ENCODE measurements around the gene RHBDF1. TPM values are rescaled to one million over a fixed set of nuclear protein-coding genes. Genes with fewer than 3 reads are reported as not detected.
"Not testable (repeated sequence)": the region's sequence is repeated elsewhere in the genome, so short reads cannot be mapped to it uniquely, and the experiment has no call there.

Gene RHBDF1
- total RNA-seq, 1 donor from 2014 or later = 5.8 TPM

DNA sequence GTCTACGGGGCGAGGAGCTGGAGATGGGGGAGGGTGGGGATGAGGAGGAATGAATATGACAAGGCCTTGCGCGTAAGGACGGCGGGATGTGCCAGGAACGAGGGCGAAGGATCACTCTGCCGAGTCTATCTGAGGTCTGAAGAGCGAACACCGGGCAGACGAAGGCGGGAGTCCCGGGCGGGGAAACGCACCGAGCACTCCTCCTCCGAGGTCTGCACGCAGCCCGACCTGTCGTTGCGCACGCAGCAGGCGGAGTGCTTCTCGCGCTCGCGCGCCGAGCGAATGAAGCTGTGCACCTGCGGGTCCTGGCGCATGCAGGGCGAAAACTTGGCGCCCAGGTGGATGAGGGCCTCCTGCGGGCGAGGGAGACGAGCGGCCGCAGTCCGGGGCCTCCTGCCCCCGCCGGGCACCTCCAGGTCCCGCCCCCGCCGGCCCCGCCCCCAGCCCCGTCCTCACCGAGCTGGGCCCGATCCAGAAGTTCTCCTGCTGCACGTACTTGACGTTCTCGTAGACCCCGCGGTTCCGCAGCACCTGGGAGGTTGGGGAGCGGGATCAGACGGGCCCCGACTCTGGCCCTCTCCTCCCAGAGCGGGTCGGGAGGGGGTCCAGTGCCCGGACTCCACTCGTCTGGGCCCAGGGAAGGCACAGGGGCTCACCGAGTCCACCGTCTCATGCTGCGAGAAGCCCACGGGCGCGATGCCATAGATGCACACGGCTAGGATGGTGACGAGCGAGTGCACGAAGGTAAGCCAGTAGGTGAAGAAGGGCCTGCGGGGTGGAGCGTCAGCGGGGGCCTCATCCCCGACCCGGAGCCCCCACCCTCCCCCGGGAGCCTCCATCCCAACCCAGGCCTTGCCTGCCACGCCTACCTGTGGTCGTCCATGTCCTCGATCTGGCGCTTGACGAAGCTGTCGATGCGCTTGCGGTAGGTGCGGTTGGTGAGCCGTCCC lies 11.2 kb downstream of the RHBDF1 start:
- DNase-seq (ENCODE audit: low spot score) = no peak
- no peak for ATAC-seq

DNA sequence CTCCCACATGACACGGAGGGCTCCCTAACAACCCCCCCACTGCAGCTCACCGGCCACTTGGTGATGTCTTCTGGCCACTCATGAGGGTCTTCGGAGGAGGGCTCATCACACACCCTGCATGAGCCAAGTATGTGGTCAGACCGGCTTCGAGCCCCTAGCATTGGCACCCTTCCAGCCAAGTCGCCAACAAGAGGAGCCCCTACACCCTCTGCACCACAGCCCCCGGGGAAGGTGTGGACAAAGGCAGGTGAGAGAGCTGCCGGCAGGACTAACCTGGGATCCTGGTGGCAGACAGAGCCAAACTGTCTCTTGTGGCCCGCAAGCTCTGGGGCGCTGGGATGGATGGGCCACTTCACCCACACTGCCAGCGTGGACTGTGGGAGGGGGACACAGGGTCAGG lies 12.3 kb downstream of the RHBDF1 start:
- no peak for DNase-seq (ENCODE audit: low spot score)
- ATAC-seq = no peak

DNA sequence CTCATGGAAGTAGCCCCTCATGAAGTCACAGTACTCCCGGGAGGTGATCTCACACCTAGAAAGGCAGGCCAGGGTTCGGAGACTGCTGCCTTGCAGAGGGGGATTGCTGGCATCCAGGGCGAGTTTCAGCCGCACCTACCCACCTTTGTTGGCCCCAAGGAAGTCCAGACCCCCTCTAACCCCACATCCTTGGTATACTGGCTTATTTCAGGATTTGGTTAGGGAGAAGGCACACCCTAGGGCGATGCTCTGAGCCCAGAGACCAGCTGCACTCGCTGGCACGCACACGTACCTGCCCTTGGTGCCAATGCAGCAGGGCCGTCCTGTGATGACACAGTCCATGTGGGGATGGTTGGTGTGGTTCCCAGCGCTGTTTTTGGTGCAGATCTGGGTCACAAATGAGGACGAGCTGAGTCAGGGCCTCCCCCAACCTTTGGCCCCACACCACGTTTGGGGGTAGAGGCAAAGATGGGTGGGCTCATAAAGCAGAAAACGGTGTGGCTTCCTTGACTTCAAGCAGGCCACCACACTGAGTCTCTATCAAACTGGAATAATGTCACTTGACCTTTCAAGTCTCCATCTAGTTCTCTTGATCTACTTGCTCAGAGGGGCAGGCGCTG lies 12.9 kb downstream of the RHBDF1 start:
- no peak for DNase-seq (ENCODE audit: low spot score)
- ATAC-seq = no peak

DNA sequence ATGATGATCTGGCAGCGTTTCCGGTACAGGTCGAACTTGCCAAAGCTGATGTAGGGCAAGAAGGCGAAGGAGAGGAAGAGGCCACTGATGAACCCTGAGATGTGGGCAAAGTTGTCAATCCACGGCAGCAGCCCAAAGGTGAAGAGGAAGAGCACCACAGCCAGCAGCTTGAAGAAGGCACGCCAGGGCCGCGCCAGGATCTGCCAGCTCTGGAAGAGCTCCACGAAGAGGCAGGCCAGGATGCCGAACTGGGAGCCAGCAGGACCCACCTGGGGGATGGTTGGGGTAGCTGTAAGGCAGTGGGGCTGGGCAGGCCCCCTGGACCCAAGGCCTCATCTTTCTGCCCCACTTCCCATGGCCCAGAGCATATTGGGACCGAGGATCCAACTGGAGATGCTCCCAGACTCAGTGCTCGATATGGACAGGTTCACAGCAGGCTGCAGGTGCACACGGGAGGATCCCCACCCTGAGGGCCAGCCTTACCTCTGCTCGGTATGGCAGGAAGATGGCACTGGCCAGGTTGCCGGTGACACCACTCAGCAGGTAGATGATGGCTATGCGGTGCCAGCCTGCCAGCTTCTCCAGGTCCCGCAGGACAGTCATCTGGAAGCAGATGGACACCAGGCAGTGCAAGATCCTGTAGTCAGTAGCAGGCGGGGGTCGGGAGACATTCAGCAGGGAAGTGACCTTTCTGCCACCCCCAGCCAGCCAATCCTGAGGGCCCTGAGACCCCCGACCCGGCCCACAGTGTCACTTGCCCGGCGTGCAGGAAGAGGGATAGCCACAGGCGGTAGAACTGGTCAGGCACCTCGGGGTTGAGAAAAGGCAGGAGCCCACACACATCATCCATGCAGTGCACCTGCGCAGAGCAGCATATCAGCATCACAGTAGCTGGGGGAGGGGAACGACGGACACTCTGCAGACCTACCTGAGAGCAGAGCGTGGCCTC lies 13.7 kb downstream of the RHBDF1 start:
- DNase-seq (ENCODE audit: low spot score) = no peak
- ATAC-seq = no peak

DNA sequence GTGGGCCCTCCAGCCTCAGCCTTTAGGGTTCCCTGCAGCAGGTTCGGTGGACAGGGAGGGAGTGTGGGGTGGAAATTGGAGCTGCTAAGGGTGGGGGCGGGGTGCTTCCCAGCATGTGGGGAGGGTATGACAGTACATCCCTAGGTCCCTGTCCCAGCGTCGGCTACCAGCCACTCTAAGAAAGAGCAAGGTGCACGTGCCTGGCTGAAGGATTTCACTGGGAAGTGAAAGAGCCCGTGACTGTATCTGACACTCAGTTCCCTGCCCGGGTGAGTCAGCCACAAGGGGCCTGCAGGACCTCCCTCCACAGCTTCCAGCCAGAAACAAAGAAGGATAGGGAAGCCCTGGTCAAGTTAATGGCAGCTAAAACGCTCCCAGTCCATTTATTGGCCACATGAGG lies 14.7 kb downstream of the RHBDF1 start:
- no peak for ATAC-seq
- no peak for DNase-seq (ENCODE audit: low spot score)

DNA sequence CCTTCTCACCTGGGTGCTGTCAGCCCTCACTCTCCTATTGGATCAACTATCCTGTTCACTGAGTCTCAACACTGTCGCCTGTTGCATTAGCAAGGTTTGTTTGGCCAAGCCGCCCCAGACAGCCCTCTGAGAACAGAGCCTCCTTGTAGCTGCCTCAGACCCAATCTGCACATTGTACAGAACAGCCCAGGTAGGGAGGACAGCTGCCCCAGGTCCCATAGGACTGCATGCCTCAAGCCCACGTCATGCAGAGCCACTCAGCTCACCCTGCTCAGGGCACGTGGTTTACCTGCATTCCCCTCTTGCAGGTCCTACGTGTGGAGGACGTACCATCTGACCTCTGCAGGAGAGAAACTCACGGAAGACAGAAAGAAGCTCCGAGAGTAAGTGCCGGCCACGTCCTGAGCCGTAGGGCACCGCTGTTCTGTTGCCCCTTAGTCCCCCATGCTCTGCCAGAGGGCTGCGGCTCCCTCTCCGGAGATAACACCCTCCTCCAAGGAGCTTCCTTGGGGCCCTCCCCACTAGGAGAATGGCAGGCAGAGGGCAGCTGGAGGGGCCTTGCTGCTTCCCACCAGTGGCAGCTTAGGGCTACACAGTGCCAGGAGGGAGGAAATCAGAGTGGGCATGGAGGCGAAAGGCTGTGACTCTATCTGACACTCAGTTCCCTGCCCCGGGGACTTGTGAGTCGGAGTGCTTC lies 16.1 kb downstream of the RHBDF1 start:
- no peak for ATAC-seq
- DNase-seq (ENCODE audit: low spot score) = no peak

DNA sequence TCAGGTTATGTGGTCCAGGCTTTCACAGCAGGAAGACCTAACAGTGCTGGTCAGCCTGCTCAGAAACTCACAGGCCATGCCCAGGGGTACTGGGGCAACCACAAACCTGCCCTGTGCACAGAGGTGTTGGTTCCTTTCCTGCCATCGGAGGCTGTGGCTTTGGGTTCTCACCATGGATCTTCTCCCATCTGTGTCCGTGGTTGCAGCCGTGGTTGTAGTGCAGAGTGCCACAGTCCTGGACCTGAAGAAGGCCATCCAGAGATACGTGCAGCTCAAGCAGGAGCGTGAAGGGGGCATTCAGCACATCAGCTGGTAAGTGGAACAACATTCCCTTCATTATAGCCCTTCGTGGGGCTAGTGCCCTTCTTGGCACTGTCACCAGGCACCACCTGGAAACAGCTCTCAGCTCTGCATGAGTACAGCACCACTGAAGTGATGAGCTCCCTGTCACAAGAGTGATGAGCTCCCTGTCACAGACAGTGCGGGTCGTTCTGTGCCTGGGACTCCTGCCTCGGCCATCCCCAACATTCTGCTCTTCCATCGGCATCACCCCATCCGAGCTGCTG lies 16.8 kb downstream of the RHBDF1 start:
- ATAC-seq = no peak
- DNase-seq (ENCODE audit: low spot score) = no peak

DNA sequence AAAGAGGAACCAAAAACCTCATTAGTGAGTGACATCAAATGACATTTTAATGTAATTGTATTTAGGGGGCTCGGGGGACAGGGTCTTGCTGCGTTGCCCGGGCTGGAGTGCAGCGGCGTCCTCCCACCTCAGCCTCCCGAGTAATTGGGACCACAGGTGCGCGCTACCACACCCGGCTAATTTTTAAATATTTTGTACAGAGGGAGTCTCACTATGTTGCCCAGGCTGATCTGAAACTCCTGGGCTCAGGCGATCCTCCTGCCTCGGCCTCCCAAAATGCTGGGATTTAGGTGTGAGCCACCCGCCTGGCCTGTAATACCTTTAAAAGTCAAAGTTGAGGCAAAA lies 18.2 kb downstream of the RHBDF1 start:
- ATAC-seq = no peak
- no peak for DNase-seq (ENCODE audit: low spot score)

DNA sequence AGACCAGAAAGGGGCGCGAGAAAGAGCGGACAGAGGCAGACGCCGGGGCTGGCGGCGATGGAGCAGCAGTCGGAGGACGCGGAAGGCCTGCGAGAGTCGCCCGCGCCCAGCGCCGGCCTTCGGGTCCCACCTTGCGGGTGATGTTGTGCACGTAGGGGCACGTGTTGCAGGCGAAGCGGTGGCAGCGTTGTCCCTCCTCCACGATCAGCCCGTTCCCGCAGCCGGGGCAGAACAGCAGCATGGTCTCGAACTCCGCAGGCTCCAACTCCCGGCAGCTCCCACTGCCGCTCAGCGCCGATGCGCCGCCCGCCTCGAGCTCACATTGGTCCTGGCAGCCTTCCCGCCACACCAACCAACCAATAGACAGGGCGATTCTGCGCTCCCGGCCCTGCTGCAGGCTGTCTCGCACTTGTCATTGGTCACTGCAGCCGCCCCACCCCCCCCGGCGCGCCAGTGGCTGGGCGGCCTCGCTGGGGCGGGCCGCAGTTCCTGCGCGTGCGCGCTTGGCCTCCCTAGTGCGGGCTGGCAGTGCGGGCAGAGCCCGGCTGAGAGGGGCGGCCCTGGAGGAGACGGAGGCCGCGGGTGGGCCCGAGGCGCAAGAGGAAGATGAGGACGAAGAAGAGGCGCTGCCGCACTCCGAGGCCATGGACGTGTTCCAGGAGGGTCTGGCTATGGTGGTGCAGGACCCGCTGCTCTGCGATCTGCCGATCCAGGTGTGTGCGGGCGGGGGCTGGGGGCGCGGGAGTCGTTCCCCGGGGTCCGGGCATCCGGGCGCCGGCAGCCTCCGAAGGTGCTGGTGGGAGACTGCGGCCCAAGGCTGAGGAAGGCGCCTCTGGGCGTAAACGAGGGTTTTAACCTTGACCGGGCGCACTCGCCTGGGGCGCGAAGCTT lies 18.8 kb downstream of the RHBDF1 start, which contains the start of the genes POLR3K and SNRNP25:
Gene POLR3K, minus strand, starts transcription at position 263 of the 891 bp plus-strand sequence. Its CDS starts 22 bp downstream, at position 241.
Gene SNRNP25, plus strand, starts transcription at position 483 of the 891 bp plus-strand sequence. Its CDS starts 189 bp downstream, at position 672.
- ATAC-seq = peak; percentile 95

DNA sequence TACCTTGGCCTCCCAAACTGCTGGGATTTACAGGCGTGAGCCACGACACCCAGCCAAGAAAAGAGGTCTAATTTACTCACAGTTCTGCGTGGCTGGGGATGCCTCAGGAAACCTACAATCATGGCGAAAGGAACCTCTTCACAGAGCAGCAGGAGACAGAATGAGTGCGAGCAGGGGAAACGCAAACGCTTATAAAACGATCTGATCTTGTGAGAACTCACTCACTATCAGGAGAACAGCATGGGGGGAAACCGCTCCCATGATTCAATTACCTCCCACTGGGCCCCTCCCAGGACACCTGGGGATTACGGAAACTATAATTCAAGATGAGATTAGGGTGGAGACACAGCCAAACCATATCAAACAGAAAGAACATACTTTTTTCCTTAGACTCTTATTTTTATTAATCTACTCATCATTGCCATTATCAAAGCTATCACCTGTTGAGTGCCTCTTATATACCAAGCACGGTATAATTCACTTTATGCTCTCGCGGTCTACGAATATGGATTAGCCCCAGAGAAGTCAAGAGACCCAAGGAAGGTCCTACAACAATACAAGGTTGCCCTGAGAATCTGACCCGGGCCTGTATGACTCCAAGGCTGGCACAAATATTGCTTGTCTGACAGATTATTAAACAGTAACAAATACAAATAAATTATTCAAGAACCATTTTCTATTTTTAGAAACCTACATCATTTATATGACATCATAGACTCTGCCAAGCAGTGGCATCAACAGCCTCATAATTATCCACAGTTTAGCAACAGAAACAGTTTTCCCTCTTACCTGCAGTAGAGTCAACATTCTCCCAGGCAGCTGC lies 21.5 kb downstream of the RHBDF1 start:
- DNase-seq (ENCODE audit: low spot score) = no peak
- no peak for ATAC-seq

More for the DNA sequence above, 18.8 kb downstream of the RHBDF1 start, which contains the start of the genes POLR3K and SNRNP25:
- peak; percentile 100 for DNase-seq (ENCODE audit: low spot score)

DNA sequence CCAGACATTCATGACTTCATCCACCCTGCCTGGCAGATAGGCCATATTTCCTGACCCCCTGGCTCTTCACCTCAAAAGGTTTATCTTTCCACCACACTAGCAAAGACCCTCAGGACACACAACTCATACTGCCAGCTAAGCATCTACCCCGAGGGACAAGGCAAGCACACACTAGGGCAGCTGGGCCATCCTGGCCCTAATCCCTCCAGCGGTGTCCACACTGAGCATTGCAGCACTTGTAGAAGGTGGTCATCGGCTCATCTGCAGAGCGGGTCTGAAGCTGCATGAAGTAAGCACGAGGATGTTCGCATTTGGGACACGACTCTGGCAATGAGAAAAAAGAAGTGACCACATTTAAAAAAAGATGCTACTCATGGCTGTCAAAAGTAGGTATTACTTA lies 25.2 kb downstream of the RHBDF1 start:
- no peak for DNase-seq (ENCODE audit: low spot score)

DNA sequence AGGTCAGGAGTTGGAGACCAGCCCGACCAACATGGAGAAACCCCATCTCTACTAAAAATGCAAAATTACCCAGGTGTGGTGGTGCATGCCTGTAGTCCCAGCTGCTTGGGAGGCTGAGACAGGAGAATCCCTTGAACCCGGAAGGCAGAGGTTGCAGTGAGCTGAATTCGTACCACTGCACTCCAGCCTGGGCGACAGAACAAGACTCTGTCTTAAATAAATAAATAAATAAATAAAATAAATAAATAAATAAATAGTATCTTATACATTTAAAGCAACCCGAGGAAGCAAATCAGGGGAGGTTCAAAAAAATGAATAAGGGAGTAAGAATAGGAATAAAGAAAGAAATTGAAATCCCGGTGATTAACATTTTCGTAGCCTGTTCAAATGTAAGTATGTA lies 25.9 kb downstream of the RHBDF1 start:
- not testable (repeated sequence) for ATAC-seq; DNase-seq (ENCODE audit: low spot score)

More for the DNA sequence above, 25.2 kb downstream of the RHBDF1 start:
- ATAC-seq = no peak

DNA sequence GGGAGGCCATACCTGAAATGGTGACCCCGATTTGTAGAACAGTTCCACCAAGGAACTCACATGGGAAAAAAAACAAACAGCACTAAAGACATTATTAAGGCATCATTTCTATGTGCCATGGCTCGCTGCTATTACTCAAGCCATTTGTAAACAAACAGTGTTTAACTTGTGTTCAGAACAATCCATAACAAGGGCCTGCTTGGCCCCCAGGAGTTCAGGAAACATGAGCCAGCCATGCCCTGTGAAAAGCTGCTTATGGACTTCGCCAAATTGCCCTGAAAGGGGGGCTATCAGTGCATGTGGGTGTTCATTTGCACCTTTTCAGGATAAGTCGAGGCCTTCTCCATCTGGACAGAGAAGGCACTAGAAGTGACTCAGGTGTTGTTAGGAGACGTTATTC lies 27.0 kb downstream of the RHBDF1 start:
- DNase-seq (ENCODE audit: low spot score) = no peak
- ATAC-seq = peak; percentile 85

DNA sequence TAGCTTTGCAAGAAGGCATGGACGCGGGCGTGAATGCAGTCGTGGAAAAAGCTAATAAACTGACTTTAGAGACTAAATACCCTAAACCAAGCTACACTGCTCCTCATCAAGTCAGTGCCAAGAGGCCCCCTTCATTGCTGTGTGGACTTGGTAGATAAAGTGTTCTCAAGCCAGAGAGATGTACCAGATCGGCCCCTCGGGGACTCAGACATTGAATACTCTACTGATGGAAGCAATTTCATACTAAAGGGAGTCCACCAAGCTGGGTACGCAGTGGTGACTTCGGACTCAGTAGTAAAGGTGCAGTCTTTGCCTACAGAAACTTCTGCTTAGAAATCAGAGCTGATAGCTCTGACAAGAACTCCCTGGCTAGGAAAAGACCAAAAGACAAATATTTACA lies 27.8 kb downstream of the RHBDF1 start:
- ATAC-seq = no peak
- DNase-seq (ENCODE audit: low spot score) = no peak

DNA sequence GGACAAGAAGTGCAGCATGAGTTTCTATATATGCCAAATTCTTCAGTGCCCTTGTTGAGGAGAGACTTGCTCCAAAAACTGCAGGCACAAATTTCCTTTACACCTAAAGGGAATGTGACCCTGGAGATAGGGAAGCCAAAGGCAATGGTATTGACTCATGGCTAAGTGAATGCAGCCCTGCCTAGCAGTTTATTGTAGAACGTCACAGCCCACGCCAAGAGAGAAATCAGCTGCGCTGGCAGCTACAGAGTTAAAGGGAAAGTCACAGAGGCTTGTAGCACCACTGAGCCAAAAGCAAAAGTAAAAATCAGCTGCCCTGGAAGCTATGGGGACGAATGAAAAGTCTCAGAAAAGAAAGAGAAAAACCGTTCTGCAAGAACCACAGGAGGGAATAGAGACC lies 29.1 kb downstream of the RHBDF1 start:
- DNase-seq (ENCODE audit: low spot score) = no peak
- ATAC-seq = no peak

DNA sequence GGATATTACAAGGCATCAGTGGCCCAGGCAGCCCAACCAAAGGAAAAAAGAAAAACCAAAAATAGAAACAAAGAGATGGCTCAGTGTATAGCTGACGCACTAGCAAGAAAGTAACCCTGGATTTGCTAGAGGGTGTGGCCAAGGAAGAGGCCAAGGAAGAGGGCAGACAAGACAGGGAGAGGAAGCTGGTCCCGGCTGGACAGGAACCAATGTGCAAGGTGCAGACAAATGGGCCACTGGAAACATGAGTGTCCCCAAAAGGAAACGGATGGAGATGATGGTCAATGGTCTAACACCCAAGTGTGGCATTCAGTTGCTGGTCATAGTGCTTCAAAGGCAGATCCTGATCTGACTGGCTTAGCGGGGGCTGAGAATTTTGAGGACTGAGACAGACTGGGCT lies 29.7 kb downstream of the RHBDF1 start:
- DNase-seq (ENCODE audit: low spot score) (no peak), ATAC-seq (no peak)

DNA sequence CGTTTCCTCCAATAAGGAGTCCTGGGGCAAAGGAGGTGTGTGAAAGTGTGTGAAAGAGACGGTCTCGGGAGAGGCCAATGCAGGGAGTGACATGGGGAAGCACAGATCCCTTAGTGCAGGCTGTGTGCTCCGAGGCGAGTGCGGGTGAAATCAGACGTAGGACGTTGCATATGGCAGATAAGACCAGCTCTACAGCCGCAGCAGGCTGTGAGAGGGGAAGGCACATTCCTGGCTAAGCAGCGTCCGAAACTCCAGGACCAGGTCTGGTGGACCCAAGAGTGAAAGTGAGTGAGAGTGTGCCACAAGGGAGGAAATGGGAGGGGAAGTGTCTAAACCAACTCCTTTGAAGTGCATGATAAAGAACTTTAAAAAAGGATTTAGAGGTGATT lies 30.4 kb downstream of the RHBDF1 start:
- ATAC-seq (no peak), DNase-seq (ENCODE audit: low spot score) (no peak)

DNA sequence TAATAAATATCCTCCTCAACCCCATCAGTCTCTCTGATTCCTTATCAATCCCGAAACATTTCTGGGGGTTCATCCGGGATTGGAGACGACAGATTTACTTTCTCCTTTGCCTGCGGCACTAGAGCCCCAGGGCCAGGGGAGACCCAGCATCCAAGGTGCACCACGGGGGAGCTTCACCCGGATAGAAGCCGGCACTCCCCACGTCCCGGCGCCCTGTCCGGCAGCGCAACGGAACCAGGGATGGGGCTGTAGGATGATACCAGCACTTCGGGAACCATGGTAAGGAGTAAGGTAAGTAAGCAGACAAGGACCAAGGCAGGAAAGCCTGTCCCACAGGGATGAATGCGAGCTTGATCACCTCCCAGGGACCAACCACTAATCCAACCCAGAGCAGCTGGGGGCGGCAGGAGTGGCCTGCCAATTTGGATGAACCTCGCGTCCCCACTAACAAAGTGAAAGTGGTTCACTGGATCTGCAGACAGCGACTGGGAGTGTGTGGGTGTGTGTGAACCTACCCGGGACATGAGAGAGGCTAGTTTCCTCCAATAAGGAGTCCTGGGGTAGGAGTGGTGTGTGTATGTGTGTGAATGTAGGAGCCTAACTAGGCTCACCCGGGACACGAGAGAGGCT lies 30.9 kb downstream of the RHBDF1 start:
- DNase-seq (ENCODE audit: low spot score) = no peak
- peak; percentile 8 for ATAC-seq
